KMS-11 (cell line): ENCODE results near the gene DSCAML1.

ENCODE experiments used
- H2AFZ ChIP-seq: fragments of 200-600 bp; sonication (generic); 2 replicates; pipeline ENCODE4 v1.6.1; 2016; ENCODE audit warnings: antibody characterized with exemption, mixed run types, low read depth
- H3K27ac ChIP-seq: fragments of 200-600 bp; sonication (generic); 2 replicates; pipeline ENCODE4 v1.6.1; 2016; ENCODE audit warnings: mild to moderate bottlenecking, mixed run types
- H3K27me3 ChIP-seq: fragments of 200-600 bp; sonication (generic); 2 replicates; pipeline ENCODE4 v1.6.1; 2017; ENCODE audit warnings: mild to moderate bottlenecking, low read depth, mixed run types, moderate library complexity; ENCODE audit not compliant: insufficient read depth
- H3K36me3 ChIP-seq: fragments of 200-600 bp; sonication (generic); 2 replicates; pipeline ENCODE4 v1.6.1; 2017; ENCODE audit warnings: mild to moderate bottlenecking, mixed run types; ENCODE audit not compliant: insufficient read depth
- H3K4me1 ChIP-seq: fragments of 200-600 bp; sonication (generic); 2 replicates; pipeline ENCODE4 v1.6.1; 2016; ENCODE audit warnings: mild to moderate bottlenecking, low read depth, mixed run types; ENCODE audit not compliant: poor library complexity, severe bottlenecking
- H3K4me2 ChIP-seq: fragments of 200-600 bp; sonication (generic); 2 replicates; pipeline ENCODE4 v1.7.0; 2016; ENCODE audit warnings: mild to moderate bottlenecking, mixed run types
- H3K4me3 ChIP-seq: fragments of 200-600 bp; sonication (generic); IDR thresholded peaks from 2 replicates; pipeline ENCODE4 v1.6.1; 2017; ENCODE audit warnings: low read depth, low read length, mixed read lengths; ENCODE audit not compliant: insufficient read depth
- H3K79me2 ChIP-seq: fragments of 200-600 bp; sonication (generic); 2 replicates; pipeline ENCODE4 v1.6.1; 2016; ENCODE audit warnings: low read depth, mixed run types; ENCODE audit not compliant: insufficient read depth
- H3K9ac ChIP-seq: fragments of 200-600 bp; sonication (generic); 2 replicates; pipeline ENCODE4 v1.6.1; 2016; ENCODE audit warnings: mild to moderate bottlenecking, mixed run types
- H4K20me1 ChIP-seq: fragments of 200-600 bp; sonication (generic); 2 replicates; pipeline ENCODE4 v1.6.1; 2016; ENCODE audit warnings: mild to moderate bottlenecking, mixed run types; ENCODE audit not compliant: insufficient read depth
- TF ChIP-seq, protein P1 (sequence below): fragments of 200-600 bp; sonication (generic); conservative IDR thresholded peaks from 2 replicates; pipeline ENCODE4 v1.6.1; 2017; ENCODE audit warnings: low read depth, mild to moderate bottlenecking, antibody characterized with exemption, low read length, moderate library complexity, mixed read lengths

Gene DSCAML1

GRCh38 chr11:117535850-117536411 lies 261.1 kb downstream of the DSCAML1 start:
- no peaks in the 10 kb centered on the region for H4K20me1 ChIP-seq
- TF ChIP-seq, protein P1, sequence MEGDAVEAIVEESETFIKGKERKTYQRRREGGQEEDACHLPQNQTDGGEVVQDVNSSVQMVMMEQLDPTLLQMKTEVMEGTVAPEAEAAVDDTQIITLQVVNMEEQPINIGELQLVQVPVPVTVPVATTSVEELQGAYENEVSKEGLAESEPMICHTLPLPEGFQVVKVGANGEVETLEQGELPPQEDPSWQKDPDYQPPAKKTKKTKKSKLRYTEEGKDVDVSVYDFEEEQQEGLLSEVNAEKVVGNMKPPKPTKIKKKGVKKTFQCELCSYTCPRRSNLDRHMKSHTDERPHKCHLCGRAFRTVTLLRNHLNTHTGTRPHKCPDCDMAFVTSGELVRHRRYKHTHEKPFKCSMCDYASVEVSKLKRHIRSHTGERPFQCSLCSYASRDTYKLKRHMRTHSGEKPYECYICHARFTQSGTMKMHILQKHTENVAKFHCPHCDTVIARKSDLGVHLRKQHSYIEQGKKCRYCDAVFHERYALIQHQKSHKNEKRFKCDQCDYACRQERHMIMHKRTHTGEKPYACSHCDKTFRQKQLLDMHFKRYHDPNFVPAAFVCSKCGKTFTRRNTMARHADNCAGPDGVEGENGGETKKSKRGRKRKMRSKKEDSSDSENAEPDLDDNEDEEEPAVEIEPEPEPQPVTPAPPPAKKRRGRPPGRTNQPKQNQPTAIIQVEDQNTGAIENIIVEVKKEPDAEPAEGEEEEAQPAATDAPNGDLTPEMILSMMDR: no peak

GRCh38 chr11:117535201-117535849 lies 261.7 kb downstream of the DSCAML1 start:
- no peaks in the 10 kb centered on the region for H3K27me3 ChIP-seq
- H3K4me3 ChIP-seq: no peak overlapping the region
- no peak overlapping the region for H3K27ac ChIP-seq
- TF ChIP-seq, protein P1: no peak
- H3K4me2 ChIP-seq: no peak overlapping the region
- H3K36me3 ChIP-seq: no peaks in the 10 kb centered on the region
- H4K20me1 ChIP-seq: no peaks in the 10 kb centered on the region
- H3K79me2 ChIP-seq: no peaks in the 10 kb centered on the region
- H3K4me1 ChIP-seq: peaks cover 6% of the 10 kb centered on the region
- H2AFZ ChIP-seq: no peak overlapping the region
- no peak overlapping the region for H3K9ac ChIP-seq

More at GRCh38 chr11:117535850-117536411, 261.1 kb downstream of the DSCAML1 start:
- H3K27me3 ChIP-seq: no peaks in the 10 kb centered on the region
- no peak overlapping the region for H3K27ac ChIP-seq
- peaks cover under 1% of the 10 kb centered on the region for H3K4me1 ChIP-seq
- no peak overlapping the region for H3K9ac ChIP-seq
- no peak overlapping the region for H3K4me3 ChIP-seq
- no peaks in the 10 kb centered on the region for H3K79me2 ChIP-seq
- H3K4me2 ChIP-seq: no peak overlapping the region
- no peak overlapping the region for H2AFZ ChIP-seq
- H3K36me3 ChIP-seq: no peaks in the 10 kb centered on the region

DNA sequence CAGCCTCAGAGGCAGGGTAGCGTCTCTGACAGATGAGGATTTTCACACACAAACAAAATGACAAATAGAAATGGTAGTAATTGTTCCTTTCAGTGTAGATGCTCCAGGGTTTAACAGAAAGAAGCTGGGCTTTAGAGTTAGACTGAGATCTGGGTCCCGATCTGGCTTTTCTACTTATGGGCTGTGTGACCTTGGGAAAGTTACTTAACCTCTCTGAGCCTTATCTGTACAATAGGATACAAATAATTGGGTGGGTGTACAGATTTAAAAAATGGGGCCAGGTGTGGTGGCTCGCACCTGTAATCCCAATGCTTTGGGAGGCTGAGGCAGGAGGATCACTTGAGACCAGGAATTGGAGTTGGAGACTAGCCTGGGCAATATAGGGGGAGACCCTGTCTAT lies 264.4 kb downstream of the DSCAML1 start:
- TF ChIP-seq, protein P1: no peak
- Histone ChIP-seq H3K4me3 (no peak overlapping the region), H3K4me1 (peaks cover 31% of the 10 kb centered on the region), H3K9ac (no peak overlapping the region), H2AFZ (no peak overlapping the region), H3K27me3 (no peaks in the 10 kb centered on the region), H3K27ac (no peak overlapping the region), H3K36me3 (no peaks in the 10 kb centered on the region), H3K4me2 (no peak overlapping the region), H4K20me1 (no peaks in the 10 kb centered on the region), H3K79me2 (no peaks in the 10 kb centered on the region)

DNA sequence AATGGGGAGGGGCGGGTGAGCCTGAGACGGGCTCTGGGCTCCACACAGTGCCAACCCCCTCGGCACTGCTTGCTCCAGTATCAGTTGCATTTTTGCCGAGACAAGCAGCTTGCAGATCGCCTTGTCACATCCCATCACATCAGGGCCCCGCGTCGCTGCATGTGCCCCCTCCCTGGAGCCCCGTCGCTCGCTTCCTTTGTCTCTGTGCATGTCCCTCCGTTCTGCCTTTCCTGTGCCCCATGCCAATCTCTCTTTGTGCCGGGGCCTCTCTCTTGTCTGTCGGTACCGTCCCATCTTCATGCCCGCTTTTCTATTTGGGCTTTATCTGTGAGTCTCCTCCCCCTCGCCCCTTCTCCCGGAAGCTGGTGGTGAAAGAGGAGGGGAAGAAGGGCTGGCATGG lies 267.2 kb downstream of the DSCAML1 start:
- TF ChIP-seq, protein P1: no peak
- Histone ChIP-seq H3K79me2 (no peaks in the 10 kb centered on the region), H3K4me1 (peaks cover 45% of the 10 kb centered on the region), H3K4me2 (peak overlapping the region; percentile 66), H4K20me1 (no peaks in the 10 kb centered on the region), H3K27me3 (no peaks in the 10 kb centered on the region), H3K27ac (peak overlapping the region; percentile 80; the same call in 1 of the 2 replicates), H3K9ac (no peak overlapping the region), H3K4me3 (no peak overlapping the region), H2AFZ (no peak overlapping the region), H3K36me3 (no peaks in the 10 kb centered on the region)
